Testis (tissue), 3 donors: ENCODE results near the gene SAPCD2. TPM values are rescaled to one million over a fixed set of nuclear protein-coding genes. Genes with fewer than 3 reads are reported as not detected.

Experiments
- DNase-seq: peaks from one replicate; pipeline ENCODE4 v3.0.0-alpha.2; 2019
- H3K27ac ChIP-seq, 2 donors: fragments of 200-600 bp; sonication (generic); one replicate each; pipeline ENCODE4 v1.5.1; 2019
- H3K27me3 ChIP-seq: fragments of 200-600 bp; sonication (generic); one replicate; pipeline ENCODE4 v1.5.1; 2019
- H3K36me3 ChIP-seq: fragments of 200-600 bp; sonication (generic); one replicate; pipeline ENCODE4 v1.5.1; 2017; ENCODE audit warnings: low read depth; ENCODE audit errors: missing control alignments
- H3K4me1 ChIP-seq: fragments of 200-600 bp; sonication (generic); one replicate; pipeline ENCODE4 v1.5.1; 2019
- H3K4me3 ChIP-seq, 2 donors: fragments of 200-600 bp; sonication (generic); one replicate each; pipeline ENCODE4 v1.5.1; 2017 to 2019
- H3K9me3 ChIP-seq: fragments of 200-600 bp; sonication (generic); one replicate; pipeline ENCODE4 v1.5.1; 2017
- CTCF ChIP-seq, 3 experiments: fragments of 450-650 bp in 2 of 3; fragments of 200-600 bp in 1 of 3; sonication (generic) in 1 of 3; IDR thresholded peaks; one replicate each; pipeline ENCODE4 v1.5.1; 2016 to 2019; ENCODE audit warnings: antibody characterized with exemption in 3 of 3, mild to moderate bottlenecking in 2 of 3, moderate library complexity in 1 of 3
- POLR2A ChIP-seq: fragments of 450-650 bp; IDR thresholded peaks from one replicate; pipeline ENCODE4 v1.6.1; 2017; ENCODE audit warnings: antibody characterized with exemption, mild to moderate bottlenecking, moderate library complexity
- WGBS, 2 donors: methylation state at CpG; one replicate each; pipeline ENCODE4 v1.1.5; 2018; 5-methylcytosine and 5-hydroxymethylcytosine counted together
- intact Hi-C: fragments of 100-400 bp; cut with DNase I; formaldehyde crosslinking; loops from one replicate; pipeline ENCODE4 v1.15.1; 2023; ENCODE audit warnings: low total_unique reads
- polyA plus RNA-seq: library from polyadenylated mRNA; stranded (reverse); fragments of 350-450 nt; fragmentation: Illumina TruSeq; extraction: RNeasy Lipid Tissue Mini Kit (QIAGEN cat#74804); gene quantifications from one replicate; pipeline ENCODE4 v1.2.3, GENCODE V29; 2014; ENCODE audit warnings: low read depth, low replicate concordance; ENCODE audit not compliant: insufficient read depth
- total RNA-seq, 2 donors: library from RNA; depleted of rRNA; stranded (reverse); fragments of >200 nt; gene quantifications; one replicate each; pipeline ENCODE4 v1.2.3, GENCODE V29; 2016

The SAPCD2 gene
- total and polyA plus RNA-seq, 3 donors from 2014 or later, result 0.78 to 1.7 (median 1.4) TPM

- Histone ChIP-seq H3K4me1 (peaks cover 7% of the 10 kb centered on the region), H3K4me3 (no peak overlapping the region), H3K27ac (no peak overlapping the region), H3K27me3 (no peaks in the 10 kb centered on the region), H3K36me3 (no peaks in the 10 kb centered on the region), H3K9me3 (no peaks in the 10 kb centered on the region)
- TF ChIP-seq POLR2A (no peak), CTCF (IDR thresholded peaks at IDR 0.05) (no peak)
- WGBS, 2 donors, result 79 to 94% methylated on average over 3 to 6 of the region's 6 CpGs
- intact Hi-C loops, result no loop called here
- DNase-seq, result no peak
These were observed 48.8 kb downstream of the SAPCD2 start for GRCh38 chr9:137021568-137021978.

GRCh38 chr9:137020771-137021567, 49.4 kb downstream of the SAPCD2 start:
- WGBS, 2 donors, result 89 to 94% methylated on average over 3 to 32 of the region's 32 CpGs
- TF ChIP-seq POLR2A (no peak), CTCF (IDR thresholded peaks at IDR 0.05) (no peak)
- Histone ChIP-seq H3K9me3 (no peaks in the 10 kb centered on the region), H3K36me3 (no peaks in the 10 kb centered on the region), H3K4me1 (peaks cover 6% of the 10 kb centered on the region), H3K27ac (no peak overlapping the region), H3K4me3 (no peak overlapping the region), H3K27me3 (no peaks in the 10 kb centered on the region)
- DNase-seq, result no peak
- intact Hi-C loops, result no loop called here

- no peak for TF ChIP-seq POLR2A
- no peak for TF ChIP-seq CTCF (IDR thresholded peaks at IDR 0.05)
- Histone ChIP-seq H3K27ac (no peak overlapping the region), H3K36me3 (no peaks in the 10 kb centered on the region), H3K9me3 (no peaks in the 10 kb centered on the region), H3K27me3 (no peaks in the 10 kb centered on the region), H3K4me1 (no peaks in the 10 kb centered on the region), H3K4me3 (no peak overlapping the region)
- no peak for DNase-seq
- intact Hi-C loops, result no loop called here
- WGBS, 2 donors, result 95 to 97% methylated on average over 13 to 34 of the region's 34 CpGs
These were observed 50.3 kb downstream of the SAPCD2 start for GRCh38 chr9:137019891-137020683.

GRCh38 chr9:137018761-137019559, 51.4 kb downstream of the SAPCD2 start:
- H3K4me3 ChIP-seq, result no peak overlapping the region
- H3K27ac ChIP-seq, result no peak overlapping the region
- intact Hi-C loops, result no loop called here
- DNase-seq, result no peak
- no peaks in the 10 kb centered on the region for H3K27me3 ChIP-seq
- TF ChIP-seq CTCF (IDR thresholded peaks at IDR 0.05) (no peak), POLR2A (no peak)
- H3K9me3 ChIP-seq, result no peaks in the 10 kb centered on the region
- no peaks in the 10 kb centered on the region for H3K36me3 ChIP-seq
- H3K4me1 ChIP-seq, result no peaks in the 10 kb centered on the region
- 95% methylated on average over 20 to 36 of the region's 36 CpGs for WGBS, 2 donors
